Eye (tissue), 1 donor: ENCODE results near the gene BCL7C.
"Not testable (repeated sequence)": the region's sequence is repeated elsewhere in the genome, so short reads cannot be mapped to it uniquely, and the experiment has no call there.

Experiments
- DNase-seq: peaks from one replicate; pipeline ENCODE4 v3.0.0-alpha.2; 2015

BCL7C gene

DNA sequence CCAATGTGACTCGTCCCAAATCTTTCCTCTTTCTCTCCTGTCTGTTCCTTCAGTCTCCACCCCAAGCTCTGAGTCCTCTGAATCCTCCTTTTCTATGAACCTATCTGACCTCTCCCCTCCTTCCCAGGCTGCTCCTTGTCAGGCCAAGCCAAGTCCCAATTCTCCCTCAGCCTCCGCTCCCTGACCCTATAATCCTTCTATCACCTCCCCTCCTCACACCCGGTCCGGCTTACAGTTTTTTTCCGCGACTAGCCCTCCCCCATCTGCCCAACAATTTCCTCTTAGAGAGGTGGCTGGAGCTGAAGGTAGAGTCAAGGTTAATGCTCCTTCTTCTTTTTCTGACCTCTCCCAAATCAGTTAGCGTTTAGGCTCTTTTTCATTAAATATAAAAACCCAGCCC lies 33.1 kb downstream of the BCL7C start:
- DNase-seq, result not testable (repeated sequence)

DNA sequence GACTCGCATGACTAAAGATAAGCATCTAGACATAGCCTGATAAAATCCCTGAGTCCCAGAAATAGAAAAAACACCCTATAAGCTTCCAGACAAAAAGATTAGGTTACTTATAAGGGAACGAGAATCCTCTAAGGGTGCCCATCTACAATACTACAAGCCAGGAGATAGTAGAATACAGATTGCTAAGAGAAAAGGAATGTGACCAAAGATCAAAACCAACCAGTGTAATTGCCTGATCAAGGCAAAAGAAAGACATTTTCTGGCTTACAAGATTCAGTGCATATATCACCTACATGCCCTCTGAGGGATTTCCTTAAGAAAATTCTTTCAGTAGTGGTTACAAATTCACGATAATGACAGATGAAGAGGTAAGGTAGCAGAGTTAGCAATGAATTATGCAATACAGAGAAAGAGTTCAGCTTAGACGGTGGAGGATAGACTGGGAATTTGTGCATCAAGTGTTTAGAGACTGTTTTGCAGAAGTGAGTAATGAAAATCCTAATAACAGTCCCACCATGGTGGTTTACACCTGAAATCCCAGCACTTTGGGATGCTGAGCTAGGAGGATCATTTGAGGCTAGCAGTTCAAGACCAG lies 35.0 kb downstream of the BCL7C start:
- no peak for DNase-seq

DNA sequence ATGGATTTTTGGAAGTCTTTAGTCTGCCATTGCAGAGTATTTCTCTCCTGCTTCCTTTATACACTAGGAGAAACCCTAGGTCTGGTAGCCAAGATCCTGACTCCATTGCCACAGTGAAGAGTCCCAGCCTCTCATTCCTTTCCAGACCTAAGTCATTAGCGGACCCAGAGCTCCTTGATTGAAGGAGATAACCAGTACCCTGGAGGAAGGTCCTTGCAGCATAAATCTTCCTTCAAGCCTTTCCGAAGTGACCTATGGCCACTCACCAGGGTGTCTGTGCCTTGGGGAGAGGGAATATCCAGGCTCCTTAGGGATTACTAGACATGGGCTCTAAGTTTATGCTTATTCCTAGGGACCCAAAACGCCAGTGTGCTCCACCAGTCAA lies 35.8 kb downstream of the BCL7C start:
- DNase-seq, result no peak

DNA sequence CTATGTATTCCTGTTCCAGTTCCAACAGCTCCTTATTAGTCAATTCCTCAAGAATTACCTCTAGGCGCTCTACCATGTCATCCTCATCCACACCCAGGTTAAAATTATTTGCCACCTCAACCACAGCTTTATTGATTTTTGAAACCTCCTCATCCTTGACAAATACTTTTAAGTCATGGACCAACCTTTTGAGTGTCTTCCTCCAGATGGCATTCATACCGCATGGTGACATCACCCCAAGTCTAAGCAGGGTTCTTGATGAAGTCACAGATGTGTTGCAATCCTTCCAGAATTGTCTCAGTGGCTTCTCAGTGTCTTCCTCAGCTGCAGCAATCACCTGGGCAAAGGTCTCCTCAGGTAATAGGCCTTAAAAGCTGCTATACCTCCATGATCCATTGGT lies 40.1 kb downstream of the BCL7C start:
- DNase-seq, result no peak

DNA sequence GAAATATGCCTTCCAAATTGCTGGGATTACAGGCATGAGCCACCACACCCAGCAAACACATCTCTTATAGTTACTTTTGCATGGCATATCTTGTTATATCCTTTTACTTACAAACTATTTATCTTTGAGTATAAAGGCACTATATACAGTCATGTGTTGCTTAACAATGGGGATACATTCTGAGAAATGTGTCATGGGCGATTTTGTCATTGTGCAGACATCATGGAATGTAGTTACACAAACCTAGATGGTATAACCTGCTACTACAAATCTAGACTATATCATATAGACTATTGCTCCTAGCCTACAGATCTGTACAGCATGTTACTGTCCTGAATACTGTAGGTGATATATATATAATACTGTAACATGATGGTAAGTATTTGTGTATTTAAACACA lies 43.6 kb downstream of the BCL7C start:
- no peak for DNase-seq

DNA sequence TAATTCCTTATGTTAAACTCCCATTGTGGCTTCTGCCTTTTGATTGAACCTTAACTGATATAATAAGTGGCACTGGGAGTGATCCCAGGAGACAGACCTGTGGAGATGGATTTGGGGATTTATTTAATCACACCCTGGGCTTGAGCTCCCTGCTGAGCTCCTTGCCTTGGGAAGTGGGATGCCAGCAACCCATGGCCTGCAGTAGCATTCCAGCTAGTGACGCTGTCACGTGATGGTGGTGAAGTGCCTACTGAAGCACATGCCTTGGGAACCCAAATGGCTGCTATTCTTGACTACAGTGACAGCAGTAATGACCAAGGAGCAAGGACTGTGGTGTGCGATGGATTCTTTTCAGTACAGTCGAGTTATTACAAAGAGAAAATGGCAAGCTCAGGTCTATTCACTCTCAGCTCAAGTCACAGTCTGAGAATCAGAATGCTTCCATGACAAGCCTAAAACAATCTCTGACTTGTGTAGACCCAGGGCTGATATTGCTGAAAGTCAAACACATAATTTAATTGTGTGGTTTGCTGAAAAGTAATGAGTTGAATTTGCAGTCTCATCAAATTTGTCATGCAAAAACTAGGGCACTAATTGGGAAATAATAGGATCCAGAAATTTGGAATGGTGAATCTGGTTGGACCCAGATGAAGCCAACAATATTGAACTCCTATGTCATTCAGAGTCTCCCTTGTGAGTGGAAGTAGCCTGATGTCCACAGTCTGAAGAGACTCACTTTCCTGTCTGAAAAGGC lies 47.1 kb downstream of the BCL7C start:
- no peak for DNase-seq

DNA sequence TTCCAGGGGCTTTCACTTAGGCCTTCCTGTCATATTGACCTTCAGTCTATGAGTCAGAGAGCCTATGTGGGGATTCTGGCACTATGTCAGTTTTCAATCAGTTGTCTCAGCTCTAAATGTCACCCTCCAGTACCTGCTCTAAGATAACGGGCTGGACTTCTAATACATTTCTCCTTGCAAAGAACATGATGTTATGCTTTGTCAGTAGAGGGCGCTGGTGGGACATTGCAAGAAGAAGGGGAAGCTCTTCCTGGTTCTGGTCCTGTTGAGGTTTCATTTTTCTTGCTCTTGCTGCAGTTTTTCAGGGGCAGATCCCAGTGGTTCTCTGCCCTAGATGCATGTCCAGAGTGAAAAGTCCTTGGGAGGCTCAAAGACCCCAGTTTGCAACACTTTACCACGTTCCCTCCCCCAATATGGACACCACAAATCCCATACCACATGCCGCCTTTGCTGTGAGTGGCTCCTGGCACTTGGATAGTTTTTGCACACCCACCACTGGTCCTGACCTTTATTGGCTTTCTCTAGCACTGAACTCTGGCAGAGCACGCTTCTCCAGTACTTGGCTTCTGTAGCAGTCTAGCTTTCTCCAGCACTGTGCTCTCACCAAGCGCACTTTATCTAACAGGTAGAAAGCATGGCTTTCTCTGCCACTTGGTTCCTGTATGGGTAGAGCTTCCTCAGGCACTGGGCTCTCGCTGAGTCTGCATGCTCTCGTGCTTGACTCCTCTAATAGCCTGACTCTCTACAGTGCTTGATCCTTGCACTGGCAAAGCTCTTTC lies 49.0 kb downstream of the BCL7C start:
- DNase-seq, result peak; percentile 90

DNA sequence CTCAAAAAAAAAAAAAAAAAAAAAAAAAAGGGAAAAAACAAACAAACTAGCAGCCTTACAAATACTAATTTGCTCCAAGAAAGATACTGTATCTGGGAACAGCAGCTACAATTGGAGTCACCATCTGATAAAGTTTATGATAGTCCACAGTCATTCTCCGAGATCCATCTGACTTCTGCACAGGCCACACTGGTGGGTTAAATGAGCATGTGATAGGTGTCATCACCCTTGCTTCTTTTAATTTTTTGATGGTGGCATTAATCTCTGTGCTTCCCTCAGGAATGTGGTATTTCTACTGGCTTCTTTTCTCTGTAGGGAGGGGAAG lies 49.6 kb downstream of the BCL7C start:
- no peak for DNase-seq

DNA sequence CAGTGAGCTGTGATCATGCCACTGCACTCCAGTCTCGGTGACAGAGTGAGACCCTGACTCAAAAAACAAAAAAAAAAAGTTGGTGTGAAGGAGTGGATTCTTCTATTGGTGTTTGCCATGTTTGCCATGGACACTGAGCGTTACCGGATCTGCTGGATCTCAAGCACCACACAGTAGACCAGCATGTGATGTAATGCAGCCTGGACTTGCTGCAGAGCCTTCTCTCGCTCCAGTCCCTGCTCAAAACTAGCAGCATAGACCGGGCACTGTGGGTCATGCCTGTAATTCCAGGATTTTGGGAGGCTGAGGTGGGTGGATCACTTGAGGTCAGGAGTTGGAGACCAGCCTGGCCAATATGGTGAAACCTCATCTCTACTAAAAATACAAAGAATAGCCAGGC lies 50.4 kb downstream of the BCL7C start:
- DNase-seq, result no peak

DNA sequence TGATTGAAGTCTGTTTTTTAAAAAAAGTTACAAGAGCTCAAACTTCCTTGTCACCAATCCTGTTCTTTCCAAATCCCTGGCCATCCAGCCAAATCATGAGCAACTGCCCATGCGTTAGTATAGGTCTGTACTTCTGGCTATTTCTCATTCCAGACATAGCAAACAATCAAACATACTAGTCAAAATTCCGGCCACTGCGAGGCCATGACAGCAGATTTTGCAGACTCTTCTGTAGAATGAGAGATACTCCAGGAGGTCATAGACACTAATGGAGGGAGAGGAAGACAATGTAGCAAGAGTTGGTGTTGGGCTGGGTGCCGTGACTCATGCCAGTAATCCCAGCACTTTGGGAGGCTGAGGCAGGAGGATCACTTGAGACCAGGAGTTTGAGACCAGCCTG lies 50.9 kb downstream of the BCL7C start:
- DNase-seq, result no peak

DNA sequence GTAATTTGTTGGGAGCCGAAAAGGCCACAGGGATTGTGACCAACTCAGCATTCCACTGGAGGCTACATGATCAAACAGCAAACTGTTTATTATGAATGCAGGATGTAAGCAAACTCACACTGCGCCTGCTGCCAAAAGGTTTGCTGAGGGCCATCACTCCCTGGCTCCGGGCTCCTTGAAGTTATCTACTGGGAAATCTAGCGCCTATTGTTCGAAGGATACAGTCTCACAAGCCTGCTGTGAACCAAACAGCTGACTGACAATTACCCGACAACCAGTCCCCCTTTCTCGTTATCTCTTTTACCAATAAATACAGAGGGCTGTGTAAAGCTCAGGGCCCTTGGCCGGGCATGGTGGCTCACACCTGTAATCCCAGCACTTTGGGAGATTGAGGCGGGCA lies 52.5 kb downstream of the BCL7C start:
- no peak for DNase-seq

DNA sequence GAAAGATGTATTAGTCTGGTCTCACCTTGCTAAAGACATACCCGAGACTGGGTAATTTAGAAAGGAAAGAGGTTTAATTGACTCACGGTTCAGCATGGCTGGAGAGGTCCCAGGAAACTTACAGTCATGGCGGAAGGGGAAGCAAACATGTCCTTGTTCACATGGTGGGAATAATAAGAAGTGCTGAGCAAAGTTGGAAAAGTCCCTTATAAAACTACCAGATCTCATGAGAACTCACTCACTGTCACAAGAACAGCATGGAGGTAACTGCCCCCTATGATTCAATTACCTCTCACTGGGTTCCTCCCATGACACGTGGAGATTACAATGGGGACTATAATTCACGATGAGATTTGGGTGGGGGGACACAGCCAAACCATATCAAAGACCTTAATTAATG lies 53.3 kb downstream of the BCL7C start:
- no peak for DNase-seq

DNA sequence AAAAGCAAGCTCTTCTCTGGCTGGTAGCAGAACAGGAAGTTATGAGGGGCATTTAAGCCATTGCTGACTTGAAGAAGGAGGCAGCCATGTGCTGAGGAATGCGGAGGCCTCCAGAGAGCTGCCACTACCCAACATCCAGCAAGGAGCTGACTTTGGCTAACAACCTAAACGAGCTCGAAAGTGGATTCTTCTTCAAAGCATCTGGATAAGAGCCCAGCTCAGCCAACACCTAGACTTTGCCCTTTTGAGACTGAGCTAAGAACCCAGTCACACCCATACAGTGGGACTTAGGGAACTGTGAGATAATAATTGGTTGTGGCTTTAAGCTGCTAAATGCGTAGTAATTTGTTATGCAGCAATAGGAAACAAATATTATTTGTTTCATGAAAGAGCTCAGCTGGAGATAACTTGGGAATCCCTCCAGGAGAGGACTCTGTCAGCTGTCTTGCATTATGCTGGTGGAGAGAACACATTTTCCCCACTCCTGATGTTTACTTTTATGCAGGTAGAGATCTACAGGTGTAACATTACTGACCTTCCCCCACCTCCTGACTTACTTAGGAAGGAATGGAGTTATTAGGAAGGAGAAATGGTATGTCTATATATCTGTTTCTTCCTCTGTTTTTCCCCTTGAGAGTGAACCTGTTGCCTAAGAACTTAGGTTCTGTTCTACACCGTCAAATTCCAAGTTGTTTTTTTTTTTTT lies 54.2 kb downstream of the BCL7C start:
- no peak for DNase-seq

DNA sequence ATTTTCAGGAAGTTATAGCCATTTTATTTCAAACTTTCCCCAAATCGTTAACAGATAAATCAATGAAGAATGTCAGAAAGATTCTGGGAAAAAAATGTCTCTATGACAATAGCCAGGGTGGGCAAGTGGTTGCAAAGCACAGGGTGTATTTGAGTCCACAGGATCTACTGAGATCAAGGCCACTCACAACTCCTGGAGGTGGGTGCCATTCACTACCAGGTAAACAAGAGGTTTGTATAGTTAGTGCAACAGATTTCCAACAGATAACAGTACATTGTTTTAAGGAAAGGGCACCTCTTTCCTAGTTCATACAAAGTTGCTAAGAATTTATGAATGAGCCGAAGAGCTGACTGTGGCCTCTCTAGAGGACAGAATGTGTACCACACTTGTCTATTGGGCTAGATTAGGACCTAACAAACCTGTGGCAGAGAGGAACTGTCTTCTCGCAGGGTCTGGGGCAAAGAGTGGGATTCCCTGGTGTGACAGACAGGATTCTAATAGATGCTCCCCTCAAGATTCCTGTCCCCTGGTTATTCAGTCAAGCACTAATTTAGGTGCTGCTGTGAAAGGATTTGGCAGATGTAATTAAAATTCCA lies 54.9 kb downstream of the BCL7C start:
- no peak for DNase-seq

DNA sequence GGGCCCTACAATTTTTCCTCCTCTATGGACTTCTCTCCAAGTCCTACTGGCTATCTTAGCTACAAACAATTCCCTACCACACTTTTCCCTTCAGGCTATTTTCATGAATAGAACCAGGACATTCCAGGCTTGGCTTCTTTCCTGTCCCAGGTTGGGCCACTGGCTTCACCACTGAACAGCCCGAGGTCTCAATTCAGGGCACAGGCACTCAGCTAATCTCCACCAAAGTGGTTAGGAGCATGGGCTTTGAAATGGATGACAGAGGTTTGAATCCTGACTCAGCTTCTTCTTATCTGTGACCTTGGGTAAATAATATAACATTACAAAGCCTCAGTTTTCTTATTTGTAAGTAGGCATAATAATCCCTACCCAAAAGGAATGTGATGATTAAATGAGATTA lies 56.0 kb downstream of the BCL7C start:
- DNase-seq, result no peak
